Measurements from ENCODE around the gene GTPBP6. TPM values are rescaled to one million over a fixed set of nuclear protein-coding genes. Genes with fewer than 3 reads are reported as not detected.

The GTPBP6 gene
- 36.2 and 62.4 TPM in 2 replicates for total RNA-seq

GRCh38 chrX:318739-319578, at the start of gene GTPBP6:
Gene GTPBP6 (minus strand): TSS chrX:318796. CDS start chrX:318787, 9 bp downstream.
- peak within 1 kb of the TSS; percentile 93 for H3K4me3 ChIP-seq (ENCODE audit: low read depth, low read length)
- TF ChIP-seq CTCF (conservative IDR thresholded peaks at IDR 0.05; ENCODE audit: low read depth, low read length), result no peak
- peak; percentile 83 for DNase-seq (ENCODE audit: low read depth)

GRCh38 chrX:367866-368265, 49.3 kb upstream of the GTPBP6 start:
- no peak overlapping the region for H3K4me3 ChIP-seq (ENCODE audit: low read depth, low read length)
- no peak for DNase-seq (ENCODE audit: low read depth)
- TF ChIP-seq CTCF (conservative IDR thresholded peaks at IDR 0.05; ENCODE audit: low read depth, low read length), result no peak

- no peak for TF ChIP-seq CTCF (conservative IDR thresholded peaks at IDR 0.05; ENCODE audit: low read depth, low read length)
- no peak overlapping the region for H3K4me3 ChIP-seq (ENCODE audit: low read depth, low read length)
- DNase-seq (ENCODE audit: low read depth), result no peak
Measured at GRCh38 chrX:367349-367748, 48.8 kb upstream of the GTPBP6 start.

GRCh38 chrX:363621-364375, 45.2 kb upstream of the GTPBP6 start:
- no peak for DNase-seq (ENCODE audit: low read depth)
- H3K4me3 ChIP-seq (ENCODE audit: low read depth, low read length), result no peak overlapping the region
- no peak for TF ChIP-seq CTCF (conservative IDR thresholded peaks at IDR 0.05; ENCODE audit: low read depth, low read length)

GRCh38 chrX:362937-363620, 44.5 kb upstream of the GTPBP6 start:
- DNase-seq (ENCODE audit: low read depth), result no peak
- no peak overlapping the region for H3K4me3 ChIP-seq (ENCODE audit: low read depth, low read length)
- TF ChIP-seq CTCF (conservative IDR thresholded peaks at IDR 0.05; ENCODE audit: low read depth, low read length), result no peak

- no peak overlapping the region for H3K4me3 ChIP-seq (ENCODE audit: low read depth, low read length)
- no peak for DNase-seq (ENCODE audit: low read depth)
- no peak for TF ChIP-seq CTCF (conservative IDR thresholded peaks at IDR 0.05; ENCODE audit: low read depth, low read length)
Measured at GRCh38 chrX:362351-362750, 43.8 kb upstream of the GTPBP6 start.

Measured in epithelial cell of proximal tubule (primary cell).